HepG2 (cell line): ENCODE results near the gene CHD9NB. TPM values are rescaled to one million over a fixed set of nuclear protein-coding genes. Genes with fewer than 3 reads are reported as not detected.

Source experiments
- BCL6 ChIP-seq: IDR thresholded peaks from 2 replicates; pipeline ENCODE4 v1.6.1; 2016; ENCODE audit warnings: missing genetic modification reagents, missing compliant biosample characterization
- GPN1 ChIP-seq: sonication (generic); formaldehyde crosslinking; IDR thresholded peaks from 2 replicates; pipeline ENCODE4 v1.5.1; 2020; ENCODE audit warnings: missing genetic modification reagents, borderline replicate concordance
- ZNF296 ChIP-seq: sonication (generic); formaldehyde crosslinking; conservative IDR thresholded peaks from 2 replicates; pipeline ENCODE4 v1.5.0; 2020; ENCODE audit warnings: mild to moderate bottlenecking, missing genetic modification reagents
- ZNF614 ChIP-seq: IDR thresholded peaks from 2 replicates; pipeline ENCODE4 v1.6.1; 2018; ENCODE audit warnings: missing biosample characterization, missing genetic modification reagents, inconsistent platforms, borderline replicate concordance
- ZNF780A ChIP-seq: sonication (generic); formaldehyde crosslinking; IDR thresholded peaks from 2 replicates; pipeline ENCODE4 v1.8.0; 2022; ENCODE audit warnings: mild to moderate bottlenecking, missing genetic modification reagents, moderate library complexity
- polyA plus RNA-seq, 8 experiments: library from polyadenylated mRNA; depleted of rRNA in 3 of 8; stranded (reverse) in 7 of 8; unstranded in 1 of 8; fragments of >200 nt; fragmentation: Illumina TruSeq in 4 of 8; extraction: Trizol in 4 of 8; gene quantifications; 2 replicates each; pipeline versions ENCODE4 v1.2.1 to v1.2.3, GENCODE V29; 2011 to 2016; ENCODE audit warnings: low read depth in 4 of 8, missing spikeins in 1 of 8, mixed read lengths in 1 of 8; ENCODE audit not compliant: insufficient read depth in 1 of 8
- total RNA-seq, 5 experiments: library from RNA; depleted of rRNA; stranded (reverse); fragments of >200 nt; fragmentation: Illumina TruSeq; extraction: Trizol; gene quantifications; 2 replicates each; pipeline ENCODE4 v1.2.3, GENCODE V29; 2016; ENCODE audit warnings: low read depth in 1 of 5
- TF ChIP-seq, protein P1 (sequence below): sonication (generic); formaldehyde crosslinking; IDR thresholded peaks from 2 replicates; pipeline ENCODE4 v1.4.0; 2020; ENCODE audit warnings: mild to moderate bottlenecking, missing genetic modification reagents, borderline replicate concordance
- TF ChIP-seq, protein P2 (sequence below): sonication (generic); formaldehyde crosslinking; IDR thresholded peaks from 2 replicates; pipeline ENCODE4 v1.5.1; 2020; ENCODE audit warnings: mild to moderate bottlenecking, moderate library complexity, missing genetic modification reagents
- TF ChIP-seq, protein P3 (sequence below): sonication (generic); formaldehyde crosslinking; IDR thresholded peaks from 2 replicates; pipeline ENCODE4 v1.4.0; 2020; ENCODE audit warnings: missing genetic modification reagents, borderline replicate concordance
- TF ChIP-seq, protein P4 (sequence below): sonication (generic); formaldehyde crosslinking; IDR thresholded peaks from 2 replicates; pipeline ENCODE4 v1.5.0; 2020; ENCODE audit warnings: mild to moderate bottlenecking, missing genetic modification reagents, borderline replicate concordance
- TF ChIP-seq, protein P5 (sequence below): sonication (generic); formaldehyde crosslinking; IDR thresholded peaks from 2 replicates; pipeline ENCODE4 v1.5.0; 2020; ENCODE audit warnings: mild to moderate bottlenecking, missing genetic modification reagents

CHD9NB gene
- total and polyA plus RNA-seq, 2 of the 13 experiments (the other 11 are each of a cell fraction or from before 2014, with no cell fraction given): 0.17 to 0.18 TPM

DNA sequence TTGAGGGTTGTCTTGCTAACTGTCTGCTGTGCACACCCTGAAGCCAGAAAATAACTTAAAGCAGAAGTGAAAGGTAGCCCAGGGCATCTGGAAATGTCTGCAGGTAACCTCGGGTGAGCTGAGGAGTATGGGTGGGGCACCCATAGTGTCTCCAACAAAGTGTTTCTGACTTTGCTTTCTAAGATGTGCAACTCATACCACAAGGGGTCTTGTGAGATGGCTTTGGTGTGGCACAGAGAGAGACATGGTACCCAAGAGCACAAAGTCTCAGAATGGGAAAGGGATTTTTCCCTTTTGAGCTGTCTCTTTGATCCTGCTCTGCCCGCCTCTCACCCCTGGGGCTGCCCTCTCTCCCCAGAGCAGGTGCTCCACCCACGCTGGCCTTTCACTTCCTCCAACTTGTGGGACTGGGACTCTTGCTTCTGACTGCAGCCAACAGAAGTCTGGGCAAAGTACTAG lies 9.0 kb upstream of the CHD9NB start (continued):
- TF ChIP-seq, protein P1, sequence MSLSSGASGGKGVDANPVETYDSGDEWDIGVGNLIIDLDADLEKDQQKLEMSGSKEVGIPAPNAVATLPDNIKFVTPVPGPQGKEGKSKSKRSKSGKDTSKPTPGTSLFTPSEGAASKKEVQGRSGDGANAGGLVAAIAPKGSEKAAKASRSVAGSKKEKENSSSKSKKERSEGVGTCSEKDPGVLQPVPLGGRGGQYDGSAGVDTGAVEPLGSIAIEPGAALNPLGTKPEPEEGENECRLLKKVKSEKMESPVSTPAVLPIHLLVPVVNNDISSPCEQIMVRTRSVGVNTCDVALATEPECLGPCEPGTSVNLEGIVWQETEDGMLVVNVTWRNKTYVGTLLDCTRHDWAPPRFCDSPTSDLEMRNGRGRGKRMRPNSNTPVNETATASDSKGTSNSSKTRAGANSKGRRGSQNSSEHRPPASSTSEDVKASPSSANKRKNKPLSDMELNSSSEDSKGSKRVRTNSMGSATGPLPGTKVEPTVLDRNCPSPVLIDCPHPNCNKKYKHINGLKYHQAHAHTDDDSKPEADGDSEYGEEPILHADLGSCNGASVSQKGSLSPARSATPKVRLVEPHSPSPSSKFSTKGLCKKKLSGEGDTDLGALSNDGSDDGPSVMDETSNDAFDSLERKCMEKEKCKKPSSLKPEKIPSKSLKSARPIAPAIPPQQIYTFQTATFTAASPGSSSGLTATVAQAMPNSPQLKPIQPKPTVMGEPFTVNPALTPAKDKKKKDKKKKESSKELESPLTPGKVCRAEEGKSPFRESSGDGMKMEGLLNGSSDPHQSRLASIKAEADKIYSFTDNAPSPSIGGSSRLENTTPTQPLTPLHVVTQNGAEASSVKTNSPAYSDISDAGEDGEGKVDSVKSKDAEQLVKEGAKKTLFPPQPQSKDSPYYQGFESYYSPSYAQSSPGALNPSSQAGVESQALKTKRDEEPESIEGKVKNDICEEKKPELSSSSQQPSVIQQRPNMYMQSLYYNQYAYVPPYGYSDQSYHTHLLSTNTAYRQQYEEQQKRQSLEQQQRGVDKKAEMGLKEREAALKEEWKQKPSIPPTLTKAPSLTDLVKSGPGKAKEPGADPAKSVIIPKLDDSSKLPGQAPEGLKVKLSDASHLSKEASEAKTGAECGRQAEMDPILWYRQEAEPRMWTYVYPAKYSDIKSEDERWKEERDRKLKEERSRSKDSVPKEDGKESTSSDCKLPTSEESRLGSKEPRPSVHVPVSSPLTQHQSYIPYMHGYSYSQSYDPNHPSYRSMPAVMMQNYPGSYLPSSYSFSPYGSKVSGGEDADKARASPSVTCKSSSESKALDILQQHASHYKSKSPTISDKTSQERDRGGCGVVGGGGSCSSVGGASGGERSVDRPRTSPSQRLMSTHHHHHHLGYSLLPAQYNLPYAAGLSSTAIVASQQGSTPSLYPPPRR (CRISPR knock-in tag): 0 out of 2 replicates have a peak, but pooled peaks have one; percentile 25
- TF ChIP-seq ZNF614: peak; percentile 44; the same call in 1 of the 2 replicates
- TF ChIP-seq, protein P2, sequence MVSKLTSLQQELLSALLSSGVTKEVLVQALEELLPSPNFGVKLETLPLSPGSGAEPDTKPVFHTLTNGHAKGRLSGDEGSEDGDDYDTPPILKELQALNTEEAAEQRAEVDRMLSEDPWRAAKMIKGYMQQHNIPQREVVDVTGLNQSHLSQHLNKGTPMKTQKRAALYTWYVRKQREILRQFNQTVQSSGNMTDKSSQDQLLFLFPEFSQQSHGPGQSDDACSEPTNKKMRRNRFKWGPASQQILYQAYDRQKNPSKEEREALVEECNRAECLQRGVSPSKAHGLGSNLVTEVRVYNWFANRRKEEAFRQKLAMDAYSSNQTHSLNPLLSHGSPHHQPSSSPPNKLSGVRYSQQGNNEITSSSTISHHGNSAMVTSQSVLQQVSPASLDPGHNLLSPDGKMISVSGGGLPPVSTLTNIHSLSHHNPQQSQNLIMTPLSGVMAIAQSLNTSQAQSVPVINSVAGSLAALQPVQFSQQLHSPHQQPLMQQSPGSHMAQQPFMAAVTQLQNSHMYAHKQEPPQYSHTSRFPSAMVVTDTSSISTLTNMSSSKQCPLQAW (CRISPR knock-in tag): 0 out of 2 replicates have a peak, but pooled peaks have one; percentile 20
- no peak for TF ChIP-seq ZNF296 (CRISPR knock-in tag)
- TF ChIP-seq, protein P3, sequence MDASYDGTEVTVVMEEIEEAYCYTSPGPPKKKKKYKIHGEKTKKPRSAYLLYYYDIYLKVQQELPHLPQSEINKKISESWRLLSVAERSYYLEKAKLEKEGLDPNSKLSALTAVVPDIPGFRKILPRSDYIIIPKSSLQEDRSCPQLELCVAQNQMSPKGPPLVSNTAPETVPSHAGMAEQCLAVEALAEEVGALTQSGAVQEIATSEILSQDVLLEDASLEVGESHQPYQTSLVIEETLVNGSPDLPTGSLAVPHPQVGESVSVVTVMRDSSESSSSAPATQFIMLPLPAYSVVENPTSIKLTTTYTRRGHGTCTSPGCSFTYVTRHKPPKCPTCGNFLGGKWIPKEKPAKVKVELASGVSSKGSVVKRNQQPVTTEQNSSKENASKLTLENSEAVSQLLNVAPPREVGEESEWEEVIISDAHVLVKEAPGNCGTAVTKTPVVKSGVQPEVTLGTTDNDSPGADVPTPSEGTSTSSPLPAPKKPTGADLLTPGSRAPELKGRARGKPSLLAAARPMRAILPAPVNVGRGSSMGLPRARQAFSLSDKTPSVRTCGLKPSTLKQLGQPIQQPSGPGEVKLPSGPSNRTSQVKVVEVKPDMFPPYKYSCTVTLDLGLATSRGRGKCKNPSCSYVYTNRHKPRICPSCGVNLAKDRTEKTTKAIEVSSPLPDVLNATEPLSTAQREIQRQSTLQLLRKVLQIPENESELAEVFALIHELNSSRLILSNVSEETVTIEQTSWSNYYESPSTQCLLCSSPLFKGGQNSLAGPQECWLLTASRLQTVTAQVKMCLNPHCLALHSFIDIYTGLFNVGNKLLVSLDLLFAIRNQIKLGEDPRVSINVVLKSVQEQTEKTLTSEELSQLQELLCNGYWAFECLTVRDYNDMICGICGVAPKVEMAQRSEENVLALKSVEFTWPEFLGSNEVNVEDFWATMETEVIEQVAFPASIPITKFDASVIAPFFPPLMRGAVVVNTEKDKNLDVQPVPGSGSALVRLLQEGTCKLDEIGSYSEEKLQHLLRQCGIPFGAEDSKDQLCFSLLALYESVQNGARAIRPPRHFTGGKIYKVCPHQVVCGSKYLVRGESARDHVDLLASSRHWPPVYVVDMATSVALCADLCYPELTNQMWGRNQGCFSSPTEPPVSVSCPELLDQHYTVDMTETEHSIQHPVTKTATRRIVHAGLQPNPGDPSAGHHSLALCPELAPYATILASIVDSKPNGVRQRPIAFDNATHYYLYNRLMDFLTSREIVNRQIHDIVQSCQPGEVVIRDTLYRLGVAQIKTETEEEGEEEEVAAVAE (CRISPR knock-in tag): no peak
- no peak for TF ChIP-seq ZNF780A
- TF ChIP-seq, protein P4, sequence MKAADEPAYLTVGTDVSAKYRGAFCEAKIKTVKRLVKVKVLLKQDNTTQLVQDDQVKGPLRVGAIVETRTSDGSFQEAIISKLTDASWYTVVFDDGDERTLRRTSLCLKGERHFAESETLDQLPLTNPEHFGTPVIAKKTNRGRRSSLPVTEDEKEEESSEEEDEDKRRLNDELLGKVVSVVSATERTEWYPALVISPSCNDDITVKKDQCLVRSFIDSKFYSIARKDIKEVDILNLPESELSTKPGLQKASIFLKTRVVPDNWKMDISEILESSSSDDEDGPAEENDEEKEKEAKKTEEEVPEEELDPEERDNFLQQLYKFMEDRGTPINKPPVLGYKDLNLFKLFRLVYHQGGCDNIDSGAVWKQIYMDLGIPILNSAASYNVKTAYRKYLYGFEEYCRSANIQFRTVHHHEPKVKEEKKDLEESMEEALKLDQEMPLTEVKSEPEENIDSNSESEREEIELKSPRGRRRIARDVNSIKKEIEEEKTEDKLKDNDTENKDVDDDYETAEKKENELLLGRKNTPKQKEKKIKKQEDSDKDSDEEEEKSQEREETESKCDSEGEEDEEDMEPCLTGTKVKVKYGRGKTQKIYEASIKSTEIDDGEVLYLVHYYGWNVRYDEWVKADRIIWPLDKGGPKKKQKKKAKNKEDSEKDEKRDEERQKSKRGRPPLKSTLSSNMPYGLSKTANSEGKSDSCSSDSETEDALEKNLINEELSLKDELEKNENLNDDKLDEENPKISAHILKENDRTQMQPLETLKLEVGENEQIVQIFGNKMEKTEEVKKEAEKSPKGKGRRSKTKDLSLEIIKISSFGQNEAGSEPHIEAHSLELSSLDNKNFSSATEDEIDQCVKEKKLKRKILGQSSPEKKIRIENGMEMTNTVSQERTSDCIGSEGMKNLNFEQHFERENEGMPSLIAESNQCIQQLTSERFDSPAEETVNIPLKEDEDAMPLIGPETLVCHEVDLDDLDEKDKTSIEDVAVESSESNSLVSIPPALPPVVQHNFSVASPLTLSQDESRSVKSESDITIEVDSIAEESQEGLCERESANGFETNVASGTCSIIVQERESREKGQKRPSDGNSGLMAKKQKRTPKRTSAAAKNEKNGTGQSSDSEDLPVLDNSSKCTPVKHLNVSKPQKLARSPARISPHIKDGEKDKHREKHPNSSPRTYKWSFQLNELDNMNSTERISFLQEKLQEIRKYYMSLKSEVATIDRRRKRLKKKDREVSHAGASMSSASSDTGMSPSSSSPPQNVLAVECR (CRISPR knock-in tag): no peak; the same call in 1 of the 2 replicates
- no peak for TF ChIP-seq BCL6 (CRISPR knock-in tag)
- no peak for TF ChIP-seq GPN1 (CRISPR knock-in tag)
- TF ChIP-seq, protein P5, sequence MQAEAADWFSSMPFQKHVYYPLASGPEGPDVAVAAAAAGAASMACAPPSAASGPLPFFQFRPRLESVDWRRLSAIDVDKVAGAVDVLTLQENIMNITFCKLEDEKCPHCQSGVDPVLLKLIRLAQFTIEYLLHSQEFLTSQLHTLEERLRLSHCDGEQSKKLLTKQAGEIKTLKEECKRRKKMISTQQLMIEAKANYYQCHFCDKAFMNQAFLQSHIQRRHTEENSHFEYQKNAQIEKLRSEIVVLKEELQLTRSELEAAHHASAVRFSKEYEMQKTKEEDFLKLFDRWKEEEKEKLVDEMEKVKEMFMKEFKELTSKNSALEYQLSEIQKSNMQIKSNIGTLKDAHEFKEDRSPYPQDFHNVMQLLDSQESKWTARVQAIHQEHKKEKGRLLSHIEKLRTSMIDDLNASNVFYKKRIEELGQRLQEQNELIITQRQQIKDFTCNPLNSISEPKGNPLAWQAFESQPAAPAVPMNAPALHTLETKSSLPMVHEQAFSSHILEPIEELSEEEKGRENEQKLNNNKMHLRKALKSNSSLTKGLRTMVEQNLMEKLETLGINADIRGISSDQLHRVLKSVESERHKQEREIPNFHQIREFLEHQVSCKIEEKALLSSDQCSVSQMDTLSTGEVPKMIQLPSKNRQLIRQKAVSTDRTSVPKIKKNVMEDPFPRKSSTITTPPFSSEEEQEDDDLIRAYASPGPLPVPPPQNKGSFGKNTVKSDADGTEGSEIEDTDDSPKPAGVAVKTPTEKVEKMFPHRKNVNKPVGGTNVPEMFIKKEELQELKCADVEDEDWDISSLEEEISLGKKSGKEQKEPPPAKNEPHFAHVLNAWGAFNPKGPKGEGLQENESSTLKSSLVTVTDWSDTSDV (CRISPR knock-in tag): no peak
